ENCODE results near the gene TMEM237. TPM values are rescaled to one million over a fixed set of nuclear protein-coding genes. Genes with fewer than 3 reads are reported as not detected.

TMEM237 gene, protein sequence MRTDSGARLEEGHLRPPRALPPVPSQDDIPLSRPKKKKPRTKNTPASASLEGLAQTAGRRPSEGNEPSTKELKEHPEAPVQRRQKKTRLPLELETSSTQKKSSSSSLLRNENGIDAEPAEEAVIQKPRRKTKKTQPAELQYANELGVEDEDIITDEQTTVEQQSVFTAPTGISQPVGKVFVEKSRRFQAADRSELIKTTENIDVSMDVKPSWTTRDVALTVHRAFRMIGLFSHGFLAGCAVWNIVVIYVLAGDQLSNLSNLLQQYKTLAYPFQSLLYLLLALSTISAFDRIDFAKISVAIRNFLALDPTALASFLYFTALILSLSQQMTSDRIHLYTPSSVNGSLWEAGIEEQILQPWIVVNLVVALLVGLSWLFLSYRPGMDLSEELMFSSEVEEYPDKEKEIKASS
- 10 to 100 TPM; 12.8 to 43.3 (median 26.8) TPM for total RNA-seq

DNA sequence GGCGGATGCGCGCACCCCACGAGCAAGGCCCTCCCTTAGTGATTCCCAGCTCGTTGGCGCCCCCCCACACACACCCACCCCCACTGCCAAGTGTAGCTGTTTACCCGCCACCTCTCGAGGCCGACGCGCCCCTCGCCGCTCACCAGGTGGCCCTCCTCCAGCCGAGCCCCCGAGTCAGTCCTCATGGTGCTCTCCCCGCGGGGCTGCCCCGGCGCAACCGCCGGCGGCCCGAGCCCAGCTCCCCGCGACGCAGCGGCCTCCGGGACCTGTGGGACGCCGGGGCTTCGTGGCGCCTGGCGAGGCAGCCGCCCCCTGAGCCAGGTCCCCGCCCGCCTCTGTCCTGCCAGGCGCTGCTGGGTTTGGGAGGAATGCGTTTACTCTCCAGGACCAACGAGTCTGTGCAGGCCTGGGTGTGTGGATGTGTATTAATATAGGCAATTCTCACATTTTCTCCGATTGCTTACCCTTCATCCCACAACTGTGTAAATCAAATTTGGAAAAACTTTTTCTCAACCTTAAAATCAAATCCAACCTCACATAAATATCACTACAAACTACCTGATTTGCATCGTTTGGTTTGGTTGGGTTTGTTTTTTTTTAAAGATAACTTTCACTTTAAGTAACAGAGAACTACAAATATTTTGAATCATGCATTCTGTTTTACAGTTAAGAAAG is at the start of gene TMEM237:
TSS of gene TMEM237 (minus strand) at position 288 of the 675 bp plus-strand sequence. CDS start at position 185, 103 bp downstream.
- DNase-seq = no peak
- intact Hi-C loops (cut with DNase I) = no loop called here
- Histone ChIP-seq H3K27ac (peak within 1 kb of the TSS; percentile 93 to 98 (median 96)), H3K36me3 (peaks cover 0 to 13% (median 0%) of the 10 kb centered on the region in 3 donors), H3K4me3 (peak within 1 kb of the TSS; percentile 68 to 85 (median 82)), H3K9me3 (no peaks in the 10 kb centered on the region), H3K27me3 (no peaks in the 10 kb centered on the region), H3K4me1 (peaks cover 5 to 39% (median 9%) of the 10 kb centered on the region in 3 donors)
- 1 to 9% methylated on average over 3 to 14 of the region's 41 CpGs for WGBS, 2 donors
- TF ChIP-seq, protein P1, sequence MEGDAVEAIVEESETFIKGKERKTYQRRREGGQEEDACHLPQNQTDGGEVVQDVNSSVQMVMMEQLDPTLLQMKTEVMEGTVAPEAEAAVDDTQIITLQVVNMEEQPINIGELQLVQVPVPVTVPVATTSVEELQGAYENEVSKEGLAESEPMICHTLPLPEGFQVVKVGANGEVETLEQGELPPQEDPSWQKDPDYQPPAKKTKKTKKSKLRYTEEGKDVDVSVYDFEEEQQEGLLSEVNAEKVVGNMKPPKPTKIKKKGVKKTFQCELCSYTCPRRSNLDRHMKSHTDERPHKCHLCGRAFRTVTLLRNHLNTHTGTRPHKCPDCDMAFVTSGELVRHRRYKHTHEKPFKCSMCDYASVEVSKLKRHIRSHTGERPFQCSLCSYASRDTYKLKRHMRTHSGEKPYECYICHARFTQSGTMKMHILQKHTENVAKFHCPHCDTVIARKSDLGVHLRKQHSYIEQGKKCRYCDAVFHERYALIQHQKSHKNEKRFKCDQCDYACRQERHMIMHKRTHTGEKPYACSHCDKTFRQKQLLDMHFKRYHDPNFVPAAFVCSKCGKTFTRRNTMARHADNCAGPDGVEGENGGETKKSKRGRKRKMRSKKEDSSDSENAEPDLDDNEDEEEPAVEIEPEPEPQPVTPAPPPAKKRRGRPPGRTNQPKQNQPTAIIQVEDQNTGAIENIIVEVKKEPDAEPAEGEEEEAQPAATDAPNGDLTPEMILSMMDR (IDR thresholded peaks at IDR 0.05) = no peak
- TF ChIP-seq POLR2A (IDR thresholded peaks at IDR 0.05) = peak in 1 of 4 donors; percentile 31

DNA sequence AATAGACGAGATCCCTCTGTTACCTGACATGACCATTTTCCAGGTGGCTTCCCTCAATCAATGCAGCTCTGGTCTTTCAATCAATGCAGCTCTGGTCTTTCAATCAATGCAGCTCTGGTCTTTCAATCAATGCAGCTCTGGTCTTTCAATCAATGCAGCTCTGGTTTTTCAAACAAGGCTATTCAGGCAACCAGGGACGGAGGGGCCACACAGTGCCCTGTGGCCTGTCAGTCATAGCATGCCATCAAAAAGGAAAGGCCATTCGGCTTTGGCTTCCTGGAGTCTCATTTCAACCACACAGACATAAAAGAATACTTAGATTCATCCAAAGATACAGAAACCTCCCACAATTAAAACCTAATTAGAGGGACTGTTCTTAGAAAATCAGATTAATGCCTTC is 41.9 kb upstream of the TMEM237 start:
- H3K27me3 ChIP-seq = peaks cover 0 to 7% (median 0%) of the 10 kb centered on the region in 4 donors
- intact Hi-C loops (cut with DNase I) = no loop called here
- no peaks in the 10 kb centered on the region for H3K9me3 ChIP-seq
- TF ChIP-seq POLR2A (IDR thresholded peaks at IDR 0.05) = no peak
- TF ChIP-seq, protein P1 (IDR thresholded peaks at IDR 0.05) = no peak
- no peaks in the 10 kb centered on the region for H3K4me1 ChIP-seq
- H3K27ac ChIP-seq = no peak overlapping the region
- WGBS, 2 donors = 76 to 87% methylated on average over 2 to 3 of the region's 3 CpGs
- no peak for DNase-seq
- H3K36me3 ChIP-seq = no peaks in the 10 kb centered on the region
- no peak overlapping the region for H3K4me3 ChIP-seq

DNA sequence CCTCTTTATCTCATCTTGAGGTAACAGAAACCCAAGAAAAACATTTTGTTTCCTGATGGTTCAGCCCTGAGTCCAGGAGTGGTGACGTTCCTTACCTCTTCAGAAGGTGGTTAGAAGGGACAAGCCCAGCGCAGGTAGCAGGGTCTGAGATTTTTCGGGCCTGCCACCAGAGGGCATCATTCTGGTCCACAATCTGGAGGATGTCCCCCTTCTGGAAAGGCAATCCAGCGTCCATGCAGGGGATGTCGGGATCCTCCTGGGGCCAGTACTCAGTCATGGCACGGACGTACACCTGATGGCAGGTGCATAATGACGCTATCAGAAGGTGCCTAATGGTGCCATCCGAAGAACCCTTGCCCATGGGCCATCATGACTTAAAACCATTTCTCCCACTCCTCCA is 37.4 kb upstream of the TMEM237 start:
- no peak overlapping the region for H3K27ac ChIP-seq
- no peaks in the 10 kb centered on the region for H3K36me3 ChIP-seq
- H3K9me3 ChIP-seq = no peaks in the 10 kb centered on the region
- peaks cover 0 to 7% (median 0%) of the 10 kb centered on the region in 4 donors for H3K27me3 ChIP-seq
- TF ChIP-seq POLR2A (IDR thresholded peaks at IDR 0.05) = no peak
- TF ChIP-seq, protein P1 (IDR thresholded peaks at IDR 0.05) = peak in 2 of 6 experiments; percentile 10 to 26
- no peak overlapping the region for H3K4me3 ChIP-seq
- DNase-seq = no peak
- WGBS, 2 donors = 54 to 61% methylated on average over 3 to 8 of the region's 9 CpGs
- H3K4me1 ChIP-seq = no peaks in the 10 kb centered on the region
- intact Hi-C loops (cut with DNase I) = no loop called here

DNA sequence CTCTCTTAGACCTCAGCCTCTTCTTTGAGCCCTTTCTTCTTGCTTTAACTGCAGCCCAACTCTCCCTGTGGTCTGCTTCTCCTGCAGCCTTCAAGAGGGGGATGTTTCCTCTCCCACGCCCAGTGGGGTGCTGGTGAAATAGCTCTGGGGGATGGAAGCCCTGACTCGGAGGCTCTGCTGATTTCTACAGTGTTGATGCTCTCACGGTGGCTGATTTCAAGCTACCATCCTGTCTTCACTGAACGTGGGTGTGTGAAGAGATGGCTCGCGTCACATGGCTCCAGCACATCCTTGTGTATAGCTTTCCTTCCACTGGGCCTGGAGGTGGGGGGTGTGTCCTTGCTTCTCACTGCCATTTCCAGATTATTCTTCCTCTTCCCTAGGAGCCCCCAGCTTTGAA is 35.1 kb upstream of the TMEM237 start:
- no peak overlapping the region for H3K27ac ChIP-seq
- no peak for DNase-seq
- 60 to 84% methylated on average over 3 to 6 of the region's 6 CpGs for WGBS, 2 donors
- H3K4me3 ChIP-seq = no peak overlapping the region
- intact Hi-C loops (cut with DNase I) = no loop called here
- no peaks in the 10 kb centered on the region for H3K36me3 ChIP-seq
- H3K27me3 ChIP-seq = peaks cover 0 to 7% (median 0%) of the 10 kb centered on the region in 4 donors
- no peaks in the 10 kb centered on the region for H3K4me1 ChIP-seq
- TF ChIP-seq, protein P1 (IDR thresholded peaks at IDR 0.05) = no peak
- no peak for TF ChIP-seq POLR2A (IDR thresholded peaks at IDR 0.05)
- no peaks in the 10 kb centered on the region for H3K9me3 ChIP-seq

DNA sequence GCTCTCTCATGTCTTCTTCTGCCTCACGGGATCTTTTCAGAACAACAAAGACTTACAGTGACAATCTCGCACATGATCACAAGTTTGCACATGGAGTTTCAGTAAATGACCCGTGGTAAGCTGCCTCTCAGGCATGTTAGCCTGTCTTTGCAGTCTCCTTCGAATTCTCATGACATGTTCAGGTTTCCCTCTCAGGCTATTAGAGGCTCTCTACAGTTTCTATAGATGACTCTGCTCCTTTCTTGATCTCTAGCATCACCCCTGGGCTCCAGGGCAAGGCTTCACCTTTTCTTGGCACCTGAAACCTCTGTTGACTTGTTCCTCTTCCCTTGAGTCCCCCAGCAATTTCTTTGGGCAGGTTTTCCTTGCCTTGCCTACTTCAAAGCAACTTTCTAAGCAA is 32.2 kb upstream of the TMEM237 start:
- Histone ChIP-seq H3K27me3 (no peaks in the 10 kb centered on the region), H3K4me3 (no peak overlapping the region), H3K9me3 (no peaks in the 10 kb centered on the region), H3K27ac (no peak overlapping the region), H3K4me1 (no peaks in the 10 kb centered on the region), H3K36me3 (no peaks in the 10 kb centered on the region)
- TF ChIP-seq POLR2A (IDR thresholded peaks at IDR 0.05) = no peak
- TF ChIP-seq, protein P1 (IDR thresholded peaks at IDR 0.05) = no peak
- no peak for DNase-seq
- intact Hi-C loops (cut with DNase I) = no loop called here
- WGBS, 2 donors = 37 to 57% methylated on average over 3 to 4 of the region's 4 CpGs

Measured in esophagus squamous epithelium (tissue), 5 donors.